NCI-H128 (cell line): ENCODE data around the gene DAPK1.

Source experiments
- DNase-seq: peaks from one replicate; lab custom pipeline; 2025; ENCODE audit not compliant: unreplicated experiment; lab: John Stamatoyannopoulos, UW

DAPK1 gene

GRCh38 chr9:87592554-87593358 lies 95.1 kb downstream of the DAPK1 start:
- no peak for DNase-seq

- no peak for DNase-seq
Observed at GRCh38 chr9:87593359-87593980, 95.8 kb downstream of the DAPK1 start.

GRCh38 chr9:87594194-87594593 lies 96.5 kb downstream of the DAPK1 start:
- DNase-seq = no peak

- no peak for DNase-seq
Observed at GRCh38 chr9:87594662-87595061, 97.0 kb downstream of the DAPK1 start.

- no peak for DNase-seq
Observed at GRCh38 chr9:87595610-87596009, 97.9 kb downstream of the DAPK1 start.

DNA sequence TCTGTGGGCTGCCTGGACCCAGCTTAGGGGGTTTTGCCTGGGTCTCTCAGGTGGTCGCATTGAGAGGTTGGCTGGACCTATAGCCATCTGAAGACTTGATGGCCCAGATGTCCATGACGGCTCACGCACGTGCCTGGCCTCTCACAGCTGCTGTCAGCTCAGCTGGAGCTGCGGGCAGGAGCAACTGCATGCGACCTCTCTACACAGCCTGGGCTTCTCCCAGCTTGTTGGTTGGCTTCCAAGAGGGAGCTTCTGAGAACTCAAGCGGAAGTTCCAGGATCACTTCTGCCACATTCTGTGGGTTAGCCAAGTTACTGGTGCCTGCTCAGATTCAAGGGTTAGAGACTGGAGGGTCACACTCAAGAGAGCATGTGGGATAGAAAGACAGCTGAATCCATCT lies 99.2 kb downstream of the DAPK1 start:
- no peak for DNase-seq

GRCh38 chr9:87597710-87598443 lies 100.2 kb downstream of the DAPK1 start:
- no peak for DNase-seq

GRCh38 chr9:87599901-87600610 lies 102.4 kb downstream of the DAPK1 start:
- no peak for DNase-seq

- no peak for DNase-seq
Observed at GRCh38 chr9:87601176-87601575, 103.5 kb downstream of the DAPK1 start.

GRCh38 chr9:87601595-87601994 lies 103.9 kb downstream of the DAPK1 start:
- DNase-seq = no peak

DNA sequence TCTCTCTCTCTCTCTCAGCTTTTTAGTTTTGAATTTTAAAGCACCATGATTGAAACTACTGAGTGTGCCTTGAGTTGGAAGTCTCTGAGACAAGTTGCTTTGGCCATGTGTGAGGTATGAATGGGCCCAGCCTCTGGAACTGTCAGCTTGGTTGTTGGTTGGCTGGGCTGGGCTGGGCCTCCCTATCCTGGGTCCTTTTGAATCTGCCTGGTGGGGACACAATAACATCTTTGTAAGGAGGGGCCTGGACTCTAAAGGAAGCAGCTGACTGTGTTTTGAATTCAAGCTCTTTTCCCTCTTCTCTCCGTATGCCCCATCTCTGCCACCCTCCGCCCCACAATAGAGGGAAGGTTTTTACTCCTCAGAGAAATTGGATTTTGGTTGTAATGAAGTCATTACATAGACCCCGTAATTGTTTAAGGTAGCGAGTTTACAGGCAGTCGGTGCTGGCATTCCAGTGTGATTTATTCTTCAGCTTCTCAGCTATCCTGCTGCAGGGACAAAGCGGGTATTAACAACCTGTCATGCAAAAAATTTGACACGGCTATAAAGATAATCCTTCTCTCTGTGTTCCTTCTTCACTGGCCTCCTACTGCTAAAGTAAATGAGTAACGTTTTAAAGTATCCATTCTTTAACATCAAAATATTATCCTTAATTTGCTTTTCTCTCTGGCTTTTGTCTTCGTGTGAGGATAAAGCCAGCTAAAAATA lies 105.4 kb downstream of the DAPK1 start:
- DNase-seq = no peak

DNA sequence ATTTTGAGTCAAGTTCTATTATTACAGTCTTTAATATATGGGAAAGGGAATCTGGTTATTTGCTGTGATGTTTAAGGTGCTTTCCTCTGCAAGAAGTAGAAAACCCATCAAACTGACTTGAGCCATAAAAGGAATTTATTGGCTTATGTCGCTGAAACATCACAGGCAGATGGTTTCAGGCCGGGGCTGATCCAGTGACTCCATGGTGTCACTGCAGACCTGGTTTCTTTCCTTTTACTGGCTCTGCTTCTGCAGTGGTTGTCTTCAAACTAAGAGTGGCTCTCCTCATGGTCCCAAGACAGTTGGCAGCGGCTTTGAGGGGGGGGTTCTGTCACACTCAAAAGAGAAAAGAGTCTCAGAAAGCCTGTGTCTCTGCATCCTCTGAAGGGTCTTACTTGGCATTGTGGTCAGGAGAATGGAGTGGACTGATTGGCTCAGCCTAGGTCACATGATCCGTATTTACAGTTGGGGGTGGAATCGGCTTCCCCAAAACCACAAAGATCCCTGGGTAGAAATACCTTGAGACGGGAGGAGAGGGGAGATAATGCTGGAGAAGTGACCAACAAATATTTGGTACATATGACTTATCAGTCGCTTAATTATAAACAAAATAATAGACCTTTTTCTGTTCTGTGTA lies 106.3 kb downstream of the DAPK1 start:
- DNase-seq = no peak

DNA sequence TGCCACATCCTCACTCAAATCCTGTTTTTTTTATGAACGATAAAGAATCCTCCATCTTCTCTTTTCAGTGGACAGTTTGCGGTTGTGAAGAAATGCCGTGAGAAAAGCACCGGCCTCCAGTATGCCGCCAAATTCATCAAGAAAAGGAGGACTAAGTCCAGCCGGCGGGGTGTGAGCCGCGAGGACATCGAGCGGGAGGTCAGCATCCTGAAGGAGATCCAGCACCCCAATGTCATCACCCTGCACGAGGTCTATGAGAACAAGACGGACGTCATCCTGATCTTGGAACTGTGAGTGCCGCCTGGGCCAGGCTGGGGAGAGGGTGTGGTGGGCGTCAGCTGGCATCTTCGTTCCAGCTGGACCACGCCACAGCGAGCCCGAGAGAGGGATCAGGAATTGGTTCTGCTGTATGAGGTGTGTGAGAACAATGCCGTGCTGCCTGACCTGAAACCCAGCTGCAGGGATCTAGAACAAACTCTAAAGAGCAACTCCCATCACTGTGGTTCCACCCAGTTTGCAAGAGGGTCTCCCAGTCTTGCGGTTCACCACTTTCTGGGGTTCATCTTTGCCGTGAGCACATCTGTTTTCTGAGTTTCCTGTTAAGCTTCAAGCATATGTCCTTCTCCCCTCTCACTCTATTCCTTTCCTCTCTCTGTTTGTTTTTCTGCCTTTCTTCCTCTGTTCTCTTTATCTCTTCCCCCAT lies 107.4 kb downstream of the DAPK1 start:
- no peak for DNase-seq

- no peak for DNase-seq
Observed at GRCh38 chr9:87605676-87606075, 108.0 kb downstream of the DAPK1 start.

DNA sequence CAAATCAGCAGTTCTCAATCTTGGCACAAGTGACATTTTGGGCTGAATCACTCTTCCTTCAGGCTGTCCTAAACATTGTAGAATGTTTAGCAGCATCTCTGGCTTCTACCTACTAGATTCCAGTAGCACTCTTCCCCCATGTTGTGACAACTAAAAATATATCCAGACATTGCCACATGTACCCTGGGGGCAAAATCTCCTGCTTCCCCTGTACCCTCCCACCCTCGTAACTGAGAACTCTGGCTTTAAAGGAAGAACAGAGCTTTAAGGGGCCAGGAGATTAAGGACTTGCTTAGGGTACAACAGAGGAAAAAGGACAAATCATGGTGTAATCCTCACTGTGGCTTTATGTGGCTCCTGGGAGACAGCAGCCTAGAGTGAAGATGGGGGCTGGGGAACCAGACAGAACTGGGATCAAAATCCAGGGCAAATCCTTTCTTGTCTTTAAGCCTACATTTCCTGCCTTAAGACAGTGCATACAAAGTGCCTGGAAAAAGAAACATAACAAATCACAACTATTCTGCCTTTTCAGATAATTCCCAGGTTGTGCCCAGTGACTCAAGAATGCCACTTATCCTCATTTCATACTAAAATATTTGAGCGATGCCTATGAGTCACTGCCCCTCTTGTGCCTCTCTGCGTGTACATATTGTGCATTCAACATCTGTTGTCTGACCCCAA lies 109.3 kb downstream of the DAPK1 start:
- no peak for DNase-seq

- no peak for DNase-seq
Observed at GRCh38 chr9:87607859-87608258, 110.2 kb downstream of the DAPK1 start.

- no peak for DNase-seq
Observed at GRCh38 chr9:87609002-87609401, 111.3 kb downstream of the DAPK1 start.

DNA sequence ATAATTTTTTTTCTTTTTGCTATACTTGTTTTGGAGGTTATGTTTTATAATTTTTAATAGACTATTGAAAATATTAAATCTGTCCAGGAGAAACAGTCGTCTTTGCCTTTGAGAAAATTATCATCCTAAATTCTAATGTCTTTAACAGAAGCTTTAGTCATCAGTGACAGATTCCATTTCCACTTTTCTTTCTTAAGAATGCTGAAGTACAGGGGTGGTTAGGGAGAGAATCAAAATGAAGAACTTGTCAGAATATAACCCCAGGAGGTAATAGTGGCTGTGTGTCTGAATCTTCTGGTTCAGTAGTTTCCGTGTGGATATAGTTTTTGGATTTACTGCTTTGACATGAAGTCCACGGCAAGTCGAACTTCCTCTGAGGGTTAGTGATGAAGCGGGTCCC lies 111.8 kb downstream of the DAPK1 start:
- DNase-seq = no peak
